ENCODE results near the gene ZNF609.
A peak's percentile ranks its signal among the peaks of the same experiment; 100 is the strongest.

GRCh38 chr15:64665179-64665578 is 204.8 kb downstream of the ZNF609 start:
- TF ChIP-seq CTCF (IDR thresholded peaks at IDR 0.05 in 2 of 3, conservative IDR thresholded peaks at IDR 0.05 in 1 of 3; ENCODE audit: control insufficient read depth in 2 of 3, extremely low read depth in 1 of 3, insufficient read depth in 1 of 3, low read depth in 3 of 3, low read length in 3 of 3), result no peak
- TF ChIP-seq ELK1 (IDR thresholded peaks at IDR 0.05; ENCODE audit: low read depth, low read length), result no peak
- TF ChIP-seq RCOR1 (conservative IDR thresholded peaks at IDR 0.05; ENCODE audit: low read depth, low read length), result no peak
- TF ChIP-seq MYC (IDR thresholded peaks at IDR 0.05; ENCODE audit: insufficient read depth, insufficient read length, insufficient replicate concordance, low read length, severe bottlenecking), result no peak
- TF ChIP-seq ZBTB11 (CRISPR knock-in tag; IDR thresholded peaks at IDR 0.05), result no peak
- TF ChIP-seq ZNF274 (IDR thresholded peaks at IDR 0.05; ENCODE audit: insufficient read depth, insufficient read length), result no peak
- TF ChIP-seq BRCA1 (IDR thresholded peaks at IDR 0.05; ENCODE audit: low read depth, low read length), result no peak
- TF ChIP-seq SPI1 (IDR thresholded peaks at IDR 0.05; ENCODE audit: borderline replicate concordance, insufficient read depth, low read depth, low read length), result peak; percentile 72
- TF ChIP-seq CREB1 (IDR thresholded peaks at IDR 0.05; ENCODE audit: low read depth), result no peak
- TF ChIP-seq ZZZ3 (IDR thresholded peaks at IDR 0.05; ENCODE audit: control insufficient read depth, insufficient read length, low read depth), result no peak
- no peak for TF ChIP-seq TARDBP (IDR thresholded peaks at IDR 0.05; ENCODE audit: borderline replicate concordance)
